Prostate gland (tissue), 2 donors: ENCODE measurements around the gene PDE11A.
"Not testable (repeated sequence)": the region's sequence is repeated elsewhere in the genome, so short reads cannot be mapped to it uniquely, and the experiment has no call there.

Source experiments
- CTCF ChIP-seq, 4 experiments: fragments of 200-600 bp in 2 of 4; fragments of 450-650 bp in 2 of 4; sonication (generic) in 2 of 4; IDR thresholded peaks; 1 replicate in 3 of 4; 2 replicates in 1 of 4; pipeline ENCODE4 v1.5.1; 2016 to 2019; ENCODE audit warnings: antibody characterized with exemption in 4 of 4, mild to moderate bottlenecking in 2 of 4, moderate library complexity in 2 of 4
- POLR2A ChIP-seq: fragments of 450-650 bp; IDR thresholded peaks from one replicate; pipeline ENCODE4 v1.6.1; 2016; ENCODE audit warnings: antibody characterized with exemption, mild to moderate bottlenecking
- POLR2AphosphoS5 ChIP-seq: sonication (generic); formaldehyde crosslinking; IDR thresholded peaks from one replicate; pipeline ENCODE4 v1.6.1; 2017; ENCODE audit warnings: antibody characterized with exemption

GRCh38 chr2:177944530-177944929, 128.0 kb downstream of the PDE11A start:
- not testable (repeated sequence) for TF ChIP-seq CTCF (IDR thresholded peaks at IDR 0.05); POLR2A; POLR2AphosphoS5
